WI38 (cell line): ENCODE measurements around the gene PLCG2.

Experiments used
- H3K4me3 ChIP-seq: 2 replicates; pipeline ENCODE4 v1.5.1; 2011; ENCODE audit warnings: low read depth, mild to moderate bottlenecking, control low read depth, low read length
- CTCF ChIP-seq: IDR thresholded peaks from 2 replicates; pipeline ENCODE4 v1.5.1; 2012; ENCODE audit warnings: low read depth, mild to moderate bottlenecking, control low read depth, low read length

Gene PLCG2

GRCh38 chr16:81850197-81850944 lies 71.3 kb downstream of the PLCG2 start:
- no peak overlapping the region for H3K4me3 ChIP-seq
- TF ChIP-seq CTCF = no peak

- no peak overlapping the region for H3K4me3 ChIP-seq
- no peak for TF ChIP-seq CTCF
Observed at GRCh38 chr16:81852347-81852746, 73.3 kb downstream of the PLCG2 start.

- no peak for TF ChIP-seq CTCF
- H3K4me3 ChIP-seq = no peak overlapping the region
Observed at GRCh38 chr16:81855552-81856153, 76.6 kb downstream of the PLCG2 start.

- TF ChIP-seq CTCF = no peak
- no peak overlapping the region for H3K4me3 ChIP-seq
Observed at GRCh38 chr16:81860287-81861266, 81.5 kb downstream of the PLCG2 start.

GRCh38 chr16:81861503-81861902 lies 82.4 kb downstream of the PLCG2 start:
- no peak for TF ChIP-seq CTCF
- no peak overlapping the region for H3K4me3 ChIP-seq

- no peak for TF ChIP-seq CTCF
- H3K4me3 ChIP-seq = no peak overlapping the region
Observed at GRCh38 chr16:81861915-81862314, 82.8 kb downstream of the PLCG2 start.
